Muscle of leg (tissue), 11 donors: ENCODE measurements around the gene KDM4B. TPM values are rescaled to one million over a fixed set of nuclear protein-coding genes. Genes with fewer than 3 reads are reported as not detected.

Experiments
- DNase-seq: peaks from one replicate; pipeline ENCODE4 v3.0.0; 2013
- H3K27ac ChIP-seq: one replicate; pipeline ENCODE4 v1.5.1; 2013; ENCODE audit warnings: mild to moderate bottlenecking, low read length, control low read depth
- H3K27me3 ChIP-seq: one replicate; pipeline ENCODE4 v1.6.1; 2013; ENCODE audit warnings: low read length; ENCODE audit not compliant: control insufficient read depth, insufficient read depth
- H3K36me3 ChIP-seq: one replicate; pipeline ENCODE4 v1.6.1; 2013; ENCODE audit warnings: low read length; ENCODE audit not compliant: control insufficient read depth, insufficient read depth
- H3K4me1 ChIP-seq: one replicate; pipeline ENCODE4 v1.6.1; 2013; ENCODE audit warnings: low read length; ENCODE audit not compliant: control insufficient read depth, insufficient read depth
- H3K4me3 ChIP-seq: one replicate; pipeline ENCODE4 v1.5.1; 2013; ENCODE audit warnings: low read length, control low read depth
- H3K9me3 ChIP-seq: replicated peaks from 2 replicates; pipeline ENCODE4 v1.6.1; 2013; ENCODE audit warnings: low read depth, low read length; ENCODE audit not compliant: control insufficient read depth
- WGBS: methylation state at CpG from one replicate; pipeline ENCODE4 v1.1.5; 2013; ENCODE audit warnings: missing lambda C conversion rate; ENCODE audit not compliant: insufficient coverage; 5-methylcytosine and 5-hydroxymethylcytosine counted together
- polyA plus RNA-seq, 8 donors: library from polyadenylated mRNA; unstranded; fragments of 120-200 nt; gene quantifications; one replicate each; pipeline versions ENCODE4 v1.2.1 to v1.2.3, GENCODE V29; 2013; ENCODE audit warnings: inconsistent platforms in 1 of 8, low replicate concordance in 1 of 8; ENCODE audit not compliant: insufficient read length in 8 of 8, insufficient read depth in 1 of 8
- total RNA-seq: library from RNA; stranded (reverse); fragments of 120-200 nt; gene quantifications from one replicate; pipeline ENCODE4 v1.2.4, GENCODE V29; 2013

The KDM4B gene
- total and polyA plus RNA-seq, 9 donors: 8.1 to 22.3 (median 21.1) TPM

- peaks cover 35% of the 10 kb centered on the region for H3K36me3 ChIP-seq
Observed at GRCh38 chr19:5040544-5041167, 71.7 kb downstream of the KDM4B start.

GRCh38 chr19:5041168-5041912 is 72.4 kb downstream of the KDM4B start:
- peaks cover 33% of the 10 kb centered on the region for H3K36me3 ChIP-seq
- 52% methylated on average over 26 of the region's 29 CpGs for whole genome bisulfite sequencing
- H3K27ac ChIP-seq: no peak overlapping the region
- no peaks in the 10 kb centered on the region for H3K9me3 ChIP-seq
- DNase-seq: no peak
- H3K27me3 ChIP-seq: no peaks in the 10 kb centered on the region
- no peak overlapping the region for H3K4me3 ChIP-seq
- peaks cover 46% of the 10 kb centered on the region for H3K4me1 ChIP-seq

More at GRCh38 chr19:5040544-5041167, 71.7 kb downstream of the KDM4B start:
- Histone ChIP-seq H3K4me3 (no peak overlapping the region), H3K4me1 (peaks cover 49% of the 10 kb centered on the region), H3K27me3 (no peaks in the 10 kb centered on the region), H3K27ac (no peak overlapping the region), H3K9me3 (no peaks in the 10 kb centered on the region)
- no peak for DNase-seq
- WGBS: 91% methylated on average over 24 of the region's 28 CpGs

- Histone ChIP-seq H3K27me3 (no peaks in the 10 kb centered on the region), H3K9me3 (no peaks in the 10 kb centered on the region), H3K36me3 (peaks cover 33% of the 10 kb centered on the region), H3K27ac (no peak overlapping the region), H3K4me3 (no peak overlapping the region), H3K4me1 (peaks cover 46% of the 10 kb centered on the region)
- 100% methylated on average over 2 of the region's 11 CpGs for WGBS
- no peak for DNase-seq
Observed at GRCh38 chr19:5041913-5042187, 72.9 kb downstream of the KDM4B start.

GRCh38 chr19:5042556-5042955 is 73.6 kb downstream of the KDM4B start:
- peaks cover 40% of the 10 kb centered on the region for H3K36me3 ChIP-seq
- no peaks in the 10 kb centered on the region for H3K9me3 ChIP-seq
- H3K27me3 ChIP-seq: no peaks in the 10 kb centered on the region
- H3K4me1 ChIP-seq: peaks cover 44% of the 10 kb centered on the region
- no peak overlapping the region for H3K27ac ChIP-seq
- no peak overlapping the region for H3K4me3 ChIP-seq
- WGBS: 74% methylated on average over 13 of the region's 18 CpGs
- no peak for DNase-seq

GRCh38 chr19:5045029-5045428 is 76.1 kb downstream of the KDM4B start:
- H3K4me3 ChIP-seq: no peak overlapping the region
- 93% methylated on average over 15 of the region's 16 CpGs for WGBS
- H3K4me1 ChIP-seq: peaks cover 50% of the 10 kb centered on the region
- no peaks in the 10 kb centered on the region for H3K9me3 ChIP-seq
- H3K27ac ChIP-seq: no peak overlapping the region
- DNase-seq: no peak
- H3K36me3 ChIP-seq: peaks cover 42% of the 10 kb centered on the region
- H3K27me3 ChIP-seq: no peaks in the 10 kb centered on the region

- no peak overlapping the region for H3K27ac ChIP-seq
- peaks cover 50% of the 10 kb centered on the region for H3K4me1 ChIP-seq
- no peak overlapping the region for H3K4me3 ChIP-seq
- H3K27me3 ChIP-seq: no peaks in the 10 kb centered on the region
- H3K9me3 ChIP-seq: no peaks in the 10 kb centered on the region
- no peak for DNase-seq
- peaks cover 33% of the 10 kb centered on the region for H3K36me3 ChIP-seq
- WGBS: 70% methylated on average over 8 of the region's 8 CpGs
Observed at GRCh38 chr19:5045956-5046338, 77.0 kb downstream of the KDM4B start.

GRCh38 chr19:5046339-5047039 is 77.6 kb downstream of the KDM4B start:
- DNase-seq: no peak
- 62% methylated on average over 17 of the region's 19 CpGs for WGBS
- H3K9me3 ChIP-seq: no peaks in the 10 kb centered on the region
- no peak overlapping the region for H3K27ac ChIP-seq
- no peaks in the 10 kb centered on the region for H3K27me3 ChIP-seq
- H3K36me3 ChIP-seq: peaks cover 30% of the 10 kb centered on the region
- no peak overlapping the region for H3K4me3 ChIP-seq
- H3K4me1 ChIP-seq: peaks cover 44% of the 10 kb centered on the region

- peaks cover 41% of the 10 kb centered on the region for H3K4me1 ChIP-seq
- H3K27me3 ChIP-seq: no peaks in the 10 kb centered on the region
- H3K9me3 ChIP-seq: no peaks in the 10 kb centered on the region
- no peak overlapping the region for H3K4me3 ChIP-seq
- 93% methylated on average over 37 of the region's 39 CpGs for WGBS
- DNase-seq: no peak
- H3K27ac ChIP-seq: no peak overlapping the region
- peaks cover 28% of the 10 kb centered on the region for H3K36me3 ChIP-seq
Observed at GRCh38 chr19:5047251-5047935, 78.5 kb downstream of the KDM4B start.

- peak; percentile 90 for DNase-seq
- Histone ChIP-seq H3K27me3 (no peaks in the 10 kb centered on the region), H3K36me3 (peaks cover 26% of the 10 kb centered on the region), H3K4me3 (no peak overlapping the region), H3K4me1 (peaks cover 41% of the 10 kb centered on the region), H3K27ac (no peak overlapping the region), H3K9me3 (no peaks in the 10 kb centered on the region)
- WGBS: 33% methylated on average over 28 of the region's 44 CpGs
Observed at GRCh38 chr19:5048091-5048726, 79.3 kb downstream of the KDM4B start.
